Omental fat pad (tissue), 4 donors: ENCODE measurements around the gene RER1. TPM values are rescaled to one million over a fixed set of nuclear protein-coding genes. Genes with fewer than 3 reads are reported as not detected.

Source experiments
- ATAC-seq: fragments of 150-250 bp; one replicate; pipeline ENCODE4 v1.9.1; 2016; ENCODE audit warnings: mild to moderate bottlenecking, moderate library complexity; ENCODE audit not compliant: low FRiP score
- DNase-seq: peaks from one replicate; pipeline ENCODE4 v3.0.0-alpha.2; 2019; ENCODE audit warnings: low spot score
- CTCF ChIP-seq, 3 donors: fragments of 450-650 bp; IDR thresholded peaks; one replicate each; pipeline ENCODE4 v1.5.1; 2016 to 2017; ENCODE audit warnings: antibody characterized with exemption in 3 of 3, mild to moderate bottlenecking in 3 of 3, moderate library complexity in 2 of 3
- total RNA-seq, 4 donors: library from RNA; depleted of rRNA; stranded (reverse); fragments of >200 nt; gene quantifications; one replicate each; pipeline ENCODE4 v1.1.0, GENCODE V29; 2016

Gene RER1
- total RNA-seq, 4 donors from 2014 or later, result 59.4 to 91.7 (median 72.7) TPM

GRCh38 chr1:2377751-2378440 is 13.7 kb upstream of the RER1 start:
- no peak for DNase-seq
- no peak for ATAC-seq
- TF ChIP-seq CTCF (IDR thresholded peaks at IDR 0.05), result no peak

GRCh38 chr1:2378441-2378851 is 13.2 kb upstream of the RER1 start:
- ATAC-seq, result no peak
- no peak for TF ChIP-seq CTCF (IDR thresholded peaks at IDR 0.05)
- no peak for DNase-seq

- no peak for TF ChIP-seq CTCF (IDR thresholded peaks at IDR 0.05)
- DNase-seq (no peak), ATAC-seq (no peak)
Observed at GRCh38 chr1:2378956-2379732, 12.5 kb upstream of the RER1 start.

- no peak for TF ChIP-seq CTCF (IDR thresholded peaks at IDR 0.05)
- DNase-seq (no peak), ATAC-seq (no peak)
Observed at GRCh38 chr1:2379733-2380404, 11.8 kb upstream of the RER1 start.

- TF ChIP-seq CTCF (IDR thresholded peaks at IDR 0.05), result no peak
- ATAC-seq, result no peak
- no peak for DNase-seq
Observed at GRCh38 chr1:2380816-2381591, 10.6 kb upstream of the RER1 start.

GRCh38 chr1:2381741-2382620 is 9.7 kb upstream of the RER1 start:
- ATAC-seq (peak; percentile 90), DNase-seq (peak; percentile 54)
- TF ChIP-seq CTCF (IDR thresholded peaks at IDR 0.05), result peak in 2 of 3 donors; percentile 81 to 84
